Suprapubic skin (tissue), 3 donors: ENCODE results near the gene LLCFC1.

Source experiments
- CTCF ChIP-seq, 2 donors: fragments of 200-600 bp in 1 of 2; fragments of 450-650 bp in 1 of 2; sonication (generic) in 1 of 2; IDR thresholded peaks; one replicate each; pipeline ENCODE4 v1.5.1; 2016 to 2019; ENCODE audit warnings: antibody characterized with exemption in 2 of 2, mild to moderate bottlenecking in 1 of 2, moderate library complexity in 1 of 2
- EP300 ChIP-seq: sonication (generic); formaldehyde crosslinking; IDR thresholded peaks from one replicate; pipeline ENCODE4 v1.6.1; 2017; ENCODE audit warnings: antibody characterized with exemption
- POLR2A ChIP-seq, 2 donors: fragments of 450-650 bp; IDR thresholded peaks; one replicate each; pipeline ENCODE4 v1.6.1; 2017; ENCODE audit warnings: antibody characterized with exemption in 2 of 2, mild to moderate bottlenecking in 2 of 2, moderate library complexity in 2 of 2

GRCh38 chr7:142968229-142968628 is 28.9 kb downstream of the LLCFC1 start:
- no peak for TF ChIP-seq CTCF (IDR thresholded peaks at IDR 0.05)
- no peak for TF ChIP-seq EP300
- no peak for TF ChIP-seq POLR2A (IDR thresholded peaks at IDR 0.05)
